GM12878 (cell line): Measurements from ENCODE around the gene NDUFA13. TPM values are rescaled to one million over a fixed set of nuclear protein-coding genes. Genes with fewer than 3 reads are reported as not detected.

ENCODE experiments used
- ATAC-seq: fragments of 200-7000 bp; cut with Tn5 transposase; 3 replicates; pipeline ENCODE4 v1.9.1; 2020; ENCODE audit warnings: mild to moderate bottlenecking, moderate library complexity
- BruUV-seq: library from RNA; stranded (reverse); fragments of 400-500 nt; replicated peaks from 2 replicates; lab custom pipeline; 2021; lab: Mats Ljungman, UMichigan
- CTCF ChIA-PET: fragments of 300-600 bp; sonication (Branson Sonifier 250); formaldehyde crosslinking; extraction: SDS; loops from one replicate; lab custom pipeline; 2021; ENCODE audit warnings: inconsistent platforms; lab: Yijun Ruan, JAX
- POLR2A ChIA-PET: fragments of 350-600 bp; formaldehyde crosslinking; extraction: SDS; loops from one replicate; lab custom pipeline; 2021; ENCODE audit warnings: inconsistent platforms; lab: Charles Lee
- RAD21 ChIA-PET: fragments of 300-600 bp; sonication (Branson Sonifier 250); formaldehyde crosslinking; loops from one replicate; lab custom pipeline; 2023; ENCODE audit warnings: antibody characterized with exemption; ENCODE audit not compliant: unreplicated experiment; lab: Charles Lee
- SMC1A ChIA-PET: fragments of 300-600 bp; sonication (Branson Sonifier 250); formaldehyde crosslinking; loops from one replicate; lab custom pipeline; 2023; ENCODE audit not compliant: unreplicated experiment, uncharacterized antibody; lab: Charles Lee
- DNase-seq: peaks from one replicate; pipeline ENCODE4 v3.0.0-alpha.2; 2011; ENCODE audit warnings: low read depth, low spot score
- FAIRE-seq: peaks from 3 replicates; lab custom pipeline; 2011; peaks lifted over from hg19 to GRCh38; lab: Jason Lieb, UNC
- H2AFZ ChIP-seq: 2 replicates; pipeline ENCODE4 v1.6.0; 2011; ENCODE audit warnings: low read depth, low read length, control low read depth; ENCODE audit not compliant: control insufficient read depth
- H3K27ac ChIP-seq: 2 replicates; pipeline ENCODE4 v1.5.1; 2011; ENCODE audit warnings: control low read depth; ENCODE audit not compliant: control insufficient read depth, insufficient read depth
- H3K27me3 ChIP-seq, 2 experiments: replicated peaks in 1 of 2; 2 replicates each; pipeline versions ENCODE4 v1.6.0 to v1.6.1; 2011; ENCODE audit warnings: low read length in 1 of 2; ENCODE audit not compliant: control insufficient read depth in 2 of 2, insufficient read depth in 2 of 2
- H3K36me3 ChIP-seq, 2 experiments: 2 replicates each; pipeline ENCODE4 v1.5.1; 2011; ENCODE audit warnings: low read length in 1 of 2; ENCODE audit not compliant: control insufficient read depth in 2 of 2, insufficient read depth in 2 of 2
- H3K4me1 ChIP-seq: 2 replicates; pipeline ENCODE4 v1.6.1; 2011; ENCODE audit warnings: mild to moderate bottlenecking, low read length, moderate library complexity, mixed read lengths; ENCODE audit not compliant: control insufficient read depth, insufficient read depth
- H3K4me2 ChIP-seq: 2 replicates; pipeline ENCODE4 v1.6.0; 2011; ENCODE audit warnings: control low read depth; ENCODE audit not compliant: control insufficient read depth, insufficient read depth
- H3K4me3 ChIP-seq: fragments of 200-600 bp; sonication (generic); 2 replicates; pipeline ENCODE4 v1.5.1; 2016
- H3K79me2 ChIP-seq: 2 replicates; pipeline ENCODE4 v1.6.0; 2011; ENCODE audit warnings: low read length; ENCODE audit not compliant: control insufficient read depth, insufficient read depth
- H3K9ac ChIP-seq: 2 replicates; pipeline ENCODE4 v1.8.0; 2011; ENCODE audit warnings: low read length, control low read depth, mixed read lengths; ENCODE audit not compliant: control insufficient read depth, insufficient read depth
- H3K9me3 ChIP-seq: replicated peaks from 3 replicates; pipeline ENCODE4 v1.5.1; 2011; ENCODE audit warnings: mild to moderate bottlenecking, low read length; ENCODE audit not compliant: control insufficient read depth, insufficient read depth
- H4K20me1 ChIP-seq: 2 replicates; pipeline ENCODE4 v1.6.0; 2011; ENCODE audit not compliant: control insufficient read depth, insufficient read depth
- MEF2A ChIP-seq: IDR thresholded peaks from 2 replicates; pipeline ENCODE4 v1.6.1; 2011; ENCODE audit warnings: low read depth, mild to moderate bottlenecking, low read length, moderate library complexity; ENCODE audit not compliant: insufficient read depth
- PKNOX1 ChIP-seq: fragments of 450-650 bp; IDR thresholded peaks from 2 replicates; pipeline ENCODE4 v1.6.1; 2016; ENCODE audit warnings: mild to moderate bottlenecking
- STAT1 ChIP-seq: fragments of 450-650 bp; conservative IDR thresholded peaks from 2 replicates; pipeline ENCODE4 v1.6.1; 2014; ENCODE audit warnings: antibody characterized with exemption, mild to moderate bottlenecking
- STAT3 ChIP-seq: IDR thresholded peaks from 2 replicates; pipeline ENCODE4 v1.6.1; 2011; ENCODE audit warnings: low read depth, low read length, improper control_type of control experiment
- SUPT20H ChIP-seq: IDR thresholded peaks from 2 replicates; pipeline ENCODE4 v1.6.1; 2011; ENCODE audit warnings: low read depth, mild to moderate bottlenecking, low read length, moderate library complexity, borderline replicate concordance; ENCODE audit not compliant: control insufficient read depth
- ZBTB33 ChIP-seq: fragments of 450-650 bp; IDR thresholded peaks from 2 replicates; pipeline ENCODE4 v1.6.1; 2017; ENCODE audit warnings: mild to moderate bottlenecking
- ZBTB40 ChIP-seq: fragments of 450-650 bp; IDR thresholded peaks from 2 replicates; pipeline ENCODE4 v1.6.1; 2016; ENCODE audit warnings: mild to moderate bottlenecking, moderate library complexity, borderline replicate concordance
- ZNF24 ChIP-seq: fragments of 450-650 bp; IDR thresholded peaks from 2 replicates; pipeline ENCODE4 v1.6.1; 2017; ENCODE audit warnings: antibody characterized with exemption, mild to moderate bottlenecking
- WGBS: methylation state at CpG from one replicate; pipeline ENCODE4 v1.1.6; 2016; ENCODE audit warnings: low lambda C conversion rate; ENCODE audit not compliant: insufficient replicate concordance, insufficient coverage; ENCODE audit errors: missing lambda C conversion rate; 5-methylcytosine and 5-hydroxymethylcytosine counted together
- in situ Hi-C: fragments of 300-500 bp; cut with MboI; formaldehyde crosslinking; loops from 9 replicates; pipeline ENCODE4 v1.14.3; 2018; ENCODE audit warnings: mixed read lengths
- intact Hi-C: fragments of 100-400 bp; cut with micrococcal nuclease; formaldehyde crosslinking; loops from one replicate; pipeline ENCODE4 v1.14.2; 2022; ENCODE audit not compliant: unreplicated experiment
- polyA plus RNA-seq, 11 experiments: library from polyadenylated mRNA; depleted of rRNA in 4 of 11; unstranded in 6 of 11; stranded (reverse) in 5 of 11; fragments of >200 nt; fragmentation: Nextera tagmentation in 4 of 11; fragmentation: Illumina TruSeq in 1 of 11; extraction: Ambion mirVana in 4 of 11; extraction: Trizol in 1 of 11; gene quantifications; 1 replicate in 1 of 11; 2 replicates in 10 of 11; pipeline versions ENCODE4 v1.2.1 to v1.2.3, GENCODE V29; 2011 to 2016; ENCODE audit warnings: inconsistent platforms in 2 of 11, missing spikeins in 2 of 11, low read depth in 1 of 11
- total RNA-seq, 4 experiments: library from RNA; depleted of rRNA in 3 of 4; stranded (reverse); fragments of >200 nt in 3 of 4; fragmentation: Illumina TruSeq in 1 of 4; extraction: Trizol in 1 of 4; gene quantifications; 2 replicates each; pipeline versions ENCODE4 v1.2.1 to v1.2.3, GENCODE V29; 2013 to 2021

NDUFA13 gene
- total and polyA plus RNA-seq, 10 of the 15 experiments (the other 5 are each of a cell fraction or from before 2014, with no cell fraction given) = 224 to 586 (median 456) TPM

- Histone ChIP-seq H3K79me2 (peaks cover 29% of the 10 kb centered on the region), H3K9ac (peak overlapping the region; percentile 8; the same call in 1 of the 2 replicates), H4K20me1 (no peaks in the 10 kb centered on the region), H3K4me3 (no peak overlapping the region), H3K4me1 (peaks cover 34% of the 10 kb centered on the region), H3K9me3 (peaks cover under 1% of the 10 kb centered on the region; the same call in 1 of the 3 replicates), H3K27ac (peak overlapping the region; percentile 57), H2AFZ (no peak overlapping the region), H3K4me2 (no peak overlapping the region; the same call in 1 of the 2 replicates), H3K27me3 (no peaks in the 10 kb centered on the region), H3K36me3 (peaks cover 3 to 23% of the 10 kb centered on the region in 2 experiments; a peak in 3 of 4 replicates)
- no TSS peak for BruUV-seq
- TF ChIP-seq MEF2A (no peak), STAT3 (no peak), STAT1 (no peak), PKNOX1 (peak; percentile 57; the same call in 1 of the 2 replicates), ZBTB33 (peak; percentile 70), ZNF24 (no peak), ZBTB40 (no peak), SUPT20H (no peak)
- RAD21 ChIA-PET = interaction anchor here (0.6 kb wide), 1 partner anchor 31 kb away, joined by 3 read pairs; no protein-coding TSS in a partner anchor
- SMC1A ChIA-PET = no interaction called here
- FAIRE-seq (no peak), ATAC-seq (peak; percentile 11), DNase-seq (no peak)
- CTCF ChIA-PET = no interaction called here
- POLR2A ChIA-PET = interaction anchor here (0.6 to 1.0 kb wide), 2 partner anchors 10 to 13 kb away, joined by 4 to 5 read pairs; partner anchors contain the start of gene NDUFA13
- WGBS = 88% methylated on average over 23 of the region's 23 CpGs
- intact Hi-C loops = no loop called here
- in situ Hi-C loops = loop anchor here (5.0 to 25.0 kb wide), 7 partner anchors 117 to 1512 kb away; partner anchors contain the start of genes GMIP, ZNF66 and ZNF737
Observed at GRCh38 chr19:19525611-19526380, 9.8 kb downstream of the NDUFA13 start.
